ENCODE results near the gene AADACL4.

DNA sequence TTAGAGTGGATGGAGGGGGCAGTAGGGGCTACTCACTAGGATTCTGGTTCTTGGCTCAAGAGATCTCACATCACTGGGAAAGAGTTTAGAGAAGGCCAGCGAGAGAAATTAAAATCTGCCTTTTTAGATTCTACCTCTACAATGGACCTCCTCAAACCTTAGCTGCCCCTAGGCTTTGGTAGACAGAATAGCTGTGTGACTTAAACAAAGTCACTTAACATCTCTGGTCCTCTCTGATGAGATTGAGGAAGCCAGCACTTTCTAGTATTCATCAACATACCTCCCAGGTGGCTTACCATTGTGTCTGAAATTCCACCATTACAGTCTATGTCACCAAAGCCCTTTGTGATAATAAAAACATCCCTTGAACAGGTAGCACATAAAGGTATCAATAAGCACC, 18.7 kb downstream of the AADACL4 start:
- TF ChIP-seq, protein P1, sequence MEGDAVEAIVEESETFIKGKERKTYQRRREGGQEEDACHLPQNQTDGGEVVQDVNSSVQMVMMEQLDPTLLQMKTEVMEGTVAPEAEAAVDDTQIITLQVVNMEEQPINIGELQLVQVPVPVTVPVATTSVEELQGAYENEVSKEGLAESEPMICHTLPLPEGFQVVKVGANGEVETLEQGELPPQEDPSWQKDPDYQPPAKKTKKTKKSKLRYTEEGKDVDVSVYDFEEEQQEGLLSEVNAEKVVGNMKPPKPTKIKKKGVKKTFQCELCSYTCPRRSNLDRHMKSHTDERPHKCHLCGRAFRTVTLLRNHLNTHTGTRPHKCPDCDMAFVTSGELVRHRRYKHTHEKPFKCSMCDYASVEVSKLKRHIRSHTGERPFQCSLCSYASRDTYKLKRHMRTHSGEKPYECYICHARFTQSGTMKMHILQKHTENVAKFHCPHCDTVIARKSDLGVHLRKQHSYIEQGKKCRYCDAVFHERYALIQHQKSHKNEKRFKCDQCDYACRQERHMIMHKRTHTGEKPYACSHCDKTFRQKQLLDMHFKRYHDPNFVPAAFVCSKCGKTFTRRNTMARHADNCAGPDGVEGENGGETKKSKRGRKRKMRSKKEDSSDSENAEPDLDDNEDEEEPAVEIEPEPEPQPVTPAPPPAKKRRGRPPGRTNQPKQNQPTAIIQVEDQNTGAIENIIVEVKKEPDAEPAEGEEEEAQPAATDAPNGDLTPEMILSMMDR (IDR thresholded peaks at IDR 0.05; ENCODE audit: insufficient read depth, low read length) = no peak
- TF ChIP-seq POLR2AphosphoS5 (IDR thresholded peaks at IDR 0.05; ENCODE audit: low read depth) = no peak
- no peak for TF ChIP-seq GABPA (IDR thresholded peaks at IDR 0.05; ENCODE audit: low read depth)
- TF ChIP-seq SPI1 (IDR thresholded peaks at IDR 0.05; ENCODE audit: borderline replicate concordance, low read depth) = no peak
- TF ChIP-seq, protein P2, sequence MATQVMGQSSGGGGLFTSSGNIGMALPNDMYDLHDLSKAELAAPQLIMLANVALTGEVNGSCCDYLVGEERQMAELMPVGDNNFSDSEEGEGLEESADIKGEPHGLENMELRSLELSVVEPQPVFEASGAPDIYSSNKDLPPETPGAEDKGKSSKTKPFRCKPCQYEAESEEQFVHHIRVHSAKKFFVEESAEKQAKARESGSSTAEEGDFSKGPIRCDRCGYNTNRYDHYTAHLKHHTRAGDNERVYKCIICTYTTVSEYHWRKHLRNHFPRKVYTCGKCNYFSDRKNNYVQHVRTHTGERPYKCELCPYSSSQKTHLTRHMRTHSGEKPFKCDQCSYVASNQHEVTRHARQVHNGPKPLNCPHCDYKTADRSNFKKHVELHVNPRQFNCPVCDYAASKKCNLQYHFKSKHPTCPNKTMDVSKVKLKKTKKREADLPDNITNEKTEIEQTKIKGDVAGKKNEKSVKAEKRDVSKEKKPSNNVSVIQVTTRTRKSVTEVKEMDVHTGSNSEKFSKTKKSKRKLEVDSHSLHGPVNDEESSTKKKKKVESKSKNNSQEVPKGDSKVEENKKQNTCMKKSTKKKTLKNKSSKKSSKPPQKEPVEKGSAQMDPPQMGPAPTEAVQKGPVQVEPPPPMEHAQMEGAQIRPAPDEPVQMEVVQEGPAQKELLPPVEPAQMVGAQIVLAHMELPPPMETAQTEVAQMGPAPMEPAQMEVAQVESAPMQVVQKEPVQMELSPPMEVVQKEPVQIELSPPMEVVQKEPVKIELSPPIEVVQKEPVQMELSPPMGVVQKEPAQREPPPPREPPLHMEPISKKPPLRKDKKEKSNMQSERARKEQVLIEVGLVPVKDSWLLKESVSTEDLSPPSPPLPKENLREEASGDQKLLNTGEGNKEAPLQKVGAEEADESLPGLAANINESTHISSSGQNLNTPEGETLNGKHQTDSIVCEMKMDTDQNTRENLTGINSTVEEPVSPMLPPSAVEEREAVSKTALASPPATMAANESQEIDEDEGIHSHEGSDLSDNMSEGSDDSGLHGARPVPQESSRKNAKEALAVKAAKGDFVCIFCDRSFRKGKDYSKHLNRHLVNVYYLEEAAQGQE (IDR thresholded peaks at IDR 0.05; ENCODE audit: insufficient replicate concordance, low read depth) = no peak
